NOMO-1 treated with dmso at 0.1 percent for 144 hours (cell line): Measurements from ENCODE around the gene SHC4.
"Not testable (repeated sequence)": the region's sequence is repeated elsewhere in the genome, so short reads cannot be mapped to it uniquely, and the experiment has no call there.

Experiments used
- DNase-seq: peaks from one replicate; lab custom pipeline; 2025; ENCODE audit not compliant: unreplicated experiment; lab: John Stamatoyannopoulos, UW

Gene SHC4

GRCh38 chr15:48855501-48856440 is 107.9 kb downstream of the SHC4 start:
- DNase-seq: no peak

- not testable (repeated sequence) for DNase-seq
Measured at GRCh38 chr15:48854434-48854833, 109.3 kb downstream of the SHC4 start.

GRCh38 chr15:48851956-48852355 is 111.8 kb downstream of the SHC4 start:
- no peak for DNase-seq

GRCh38 chr15:48850648-48851047 is 113.1 kb downstream of the SHC4 start:
- DNase-seq: no peak

- no peak for DNase-seq
Measured at GRCh38 chr15:48845123-48845522, 118.6 kb downstream of the SHC4 start.

- no peak for DNase-seq
Measured at GRCh38 chr15:48842501-48842900, 121.2 kb downstream of the SHC4 start.

GRCh38 chr15:48834756-48835155 is 129.0 kb downstream of the SHC4 start:
- no peak for DNase-seq

GRCh38 chr15:48833526-48834239 is 130.0 kb downstream of the SHC4 start:
- no peak for DNase-seq

GRCh38 chr15:48832648-48833047 is 131.1 kb downstream of the SHC4 start:
- no peak for DNase-seq

- no peak for DNase-seq
Measured at GRCh38 chr15:48828906-48829305, 134.8 kb downstream of the SHC4 start.

GRCh38 chr15:48828471-48828870 is 135.2 kb downstream of the SHC4 start:
- no peak for DNase-seq

- DNase-seq: no peak
Measured at GRCh38 chr15:48825075-48825474, 138.6 kb downstream of the SHC4 start.

- DNase-seq: no peak
Measured at GRCh38 chr15:48823706-48824105, 140.0 kb downstream of the SHC4 start.

- DNase-seq: no peak
Measured at GRCh38 chr15:48823237-48823636, 140.5 kb downstream of the SHC4 start.

GRCh38 chr15:48814286-48814685 is 149.4 kb downstream of the SHC4 start:
- no peak for DNase-seq

- DNase-seq: peak; percentile 26
Measured at GRCh38 chr15:48811325-48811958, 152.3 kb downstream of the SHC4 start.

GRCh38 chr15:48810414-48811324 is 153.1 kb downstream of the SHC4 start, which contains the start of gene CEP152:
Gene CEP152, minus strand, starts transcription at chr15:48811069. Its CDS starts 5,420 bp downstream, at chr15:48805649.
- peak; percentile 98 for DNase-seq

GRCh38 chr15:48806151-48806550 is 157.6 kb downstream of the SHC4 start:
- DNase-seq: no peak

GRCh38 chr15:48805591-48805990 is 158.1 kb downstream of the SHC4 start:
- no peak for DNase-seq

- no peak for DNase-seq
Measured at GRCh38 chr15:48803877-48804276, 159.8 kb downstream of the SHC4 start.
